Measurements from ENCODE around the gene ADGRF3.

GRCh38 chr2:26330604-26331003 lies 16.0 kb downstream of the ADGRF3 start:
- TF ChIP-seq CTCF (conservative IDR thresholded peaks at IDR 0.05 in 1 of 2, IDR thresholded peaks at IDR 0.05 in 1 of 2; ENCODE audit: extremely low read depth in 1 of 2, insufficient read depth in 1 of 2, low read depth in 1 of 2, low read length in 2 of 2) (no peak), EZH2 (IDR thresholded peaks at IDR 0.05; ENCODE audit: borderline replicate concordance, low read length) (no peak)
